GM12878 (cell line): ENCODE data around the gene CBARP. TPM values are rescaled to one million over a fixed set of nuclear protein-coding genes. Genes with fewer than 3 reads are reported as not detected.

Source experiments
- ATAC-seq: fragments of 200-7000 bp; cut with Tn5 transposase; 3 replicates; pipeline ENCODE4 v1.9.1; 2020; ENCODE audit warnings: mild to moderate bottlenecking, moderate library complexity
- BruUV-seq: library from RNA; stranded (reverse); fragments of 400-500 nt; replicated peaks from 2 replicates; lab custom pipeline; 2021; lab: Mats Ljungman, UMichigan
- CTCF ChIA-PET: fragments of 300-600 bp; sonication (Branson Sonifier 250); formaldehyde crosslinking; extraction: SDS; loops from one replicate; lab custom pipeline; 2021; ENCODE audit warnings: inconsistent platforms; lab: Yijun Ruan, JAX
- POLR2A ChIA-PET: fragments of 350-600 bp; formaldehyde crosslinking; extraction: SDS; loops from one replicate; lab custom pipeline; 2021; ENCODE audit warnings: inconsistent platforms; lab: Charles Lee
- RAD21 ChIA-PET: fragments of 300-600 bp; sonication (Branson Sonifier 250); formaldehyde crosslinking; loops from one replicate; lab custom pipeline; 2023; ENCODE audit warnings: antibody characterized with exemption; ENCODE audit not compliant: unreplicated experiment; lab: Charles Lee
- SMC1A ChIA-PET: fragments of 300-600 bp; sonication (Branson Sonifier 250); formaldehyde crosslinking; loops from one replicate; lab custom pipeline; 2023; ENCODE audit not compliant: unreplicated experiment, uncharacterized antibody; lab: Charles Lee
- DNase-seq: peaks from one replicate; pipeline ENCODE4 v3.0.0-alpha.2; 2011; ENCODE audit warnings: low read depth, low spot score
- FAIRE-seq: peaks from 3 replicates; lab custom pipeline; 2011; peaks lifted over from hg19 to GRCh38; lab: Jason Lieb, UNC
- H2AFZ ChIP-seq: 2 replicates; pipeline ENCODE4 v1.6.0; 2011; ENCODE audit warnings: low read depth, low read length, control low read depth; ENCODE audit not compliant: control insufficient read depth
- H3K27ac ChIP-seq: 2 replicates; pipeline ENCODE4 v1.5.1; 2011; ENCODE audit warnings: control low read depth; ENCODE audit not compliant: control insufficient read depth, insufficient read depth
- H3K27me3 ChIP-seq, 2 experiments: replicated peaks in 1 of 2; 2 replicates each; pipeline versions ENCODE4 v1.6.0 to v1.6.1; 2011; ENCODE audit warnings: low read length in 1 of 2; ENCODE audit not compliant: control insufficient read depth in 2 of 2, insufficient read depth in 2 of 2
- H3K36me3 ChIP-seq, 2 experiments: 2 replicates each; pipeline ENCODE4 v1.5.1; 2011; ENCODE audit warnings: low read length in 1 of 2; ENCODE audit not compliant: control insufficient read depth in 2 of 2, insufficient read depth in 2 of 2
- H3K4me1 ChIP-seq: 2 replicates; pipeline ENCODE4 v1.6.1; 2011; ENCODE audit warnings: mild to moderate bottlenecking, low read length, moderate library complexity, mixed read lengths; ENCODE audit not compliant: control insufficient read depth, insufficient read depth
- H3K4me2 ChIP-seq: 2 replicates; pipeline ENCODE4 v1.6.0; 2011; ENCODE audit warnings: control low read depth; ENCODE audit not compliant: control insufficient read depth, insufficient read depth
- H3K4me3 ChIP-seq: fragments of 200-600 bp; sonication (generic); 2 replicates; pipeline ENCODE4 v1.5.1; 2016
- H3K79me2 ChIP-seq: 2 replicates; pipeline ENCODE4 v1.6.0; 2011; ENCODE audit warnings: low read length; ENCODE audit not compliant: control insufficient read depth, insufficient read depth
- H3K9ac ChIP-seq: 2 replicates; pipeline ENCODE4 v1.8.0; 2011; ENCODE audit warnings: low read length, control low read depth, mixed read lengths; ENCODE audit not compliant: control insufficient read depth, insufficient read depth
- H3K9me3 ChIP-seq: replicated peaks from 3 replicates; pipeline ENCODE4 v1.5.1; 2011; ENCODE audit warnings: mild to moderate bottlenecking, low read length; ENCODE audit not compliant: control insufficient read depth, insufficient read depth
- H4K20me1 ChIP-seq: 2 replicates; pipeline ENCODE4 v1.6.0; 2011; ENCODE audit not compliant: control insufficient read depth, insufficient read depth
- DPF2 ChIP-seq: fragments of 450-650 bp; IDR thresholded peaks from 2 replicates; pipeline ENCODE4 v1.6.1; 2017; ENCODE audit warnings: mild to moderate bottlenecking
- HSF1 ChIP-seq: fragments of 150-350 bp; IDR thresholded peaks from 2 replicates; pipeline ENCODE4 v1.6.1; 2014; ENCODE audit warnings: mild to moderate bottlenecking, low read depth, low read length
- PBX3 ChIP-seq: IDR thresholded peaks from 2 replicates; pipeline ENCODE4 v1.6.1; 2011; ENCODE audit warnings: mild to moderate bottlenecking, low read depth, low read length, moderate library complexity; ENCODE audit not compliant: insufficient replicate concordance
- POLR2A ChIP-seq: IDR thresholded peaks from 2 replicates; pipeline ENCODE4 v1.6.1; 2011; ENCODE audit warnings: low read depth, mild to moderate bottlenecking, low read length
- RAD21 ChIP-seq: IDR thresholded peaks from 2 replicates; pipeline ENCODE4 v1.6.1; 2011; ENCODE audit warnings: mild to moderate bottlenecking, low read depth, low read length, moderate library complexity; ENCODE audit not compliant: insufficient read depth
- SMAD5 ChIP-seq: IDR thresholded peaks from 2 replicates; pipeline ENCODE4 v1.6.1; 2016; ENCODE audit warnings: antibody characterized with exemption, low read depth
- whole genome bisulfite sequencing: methylation state at CpG from one replicate; pipeline ENCODE4 v1.1.6; 2016; ENCODE audit warnings: low lambda C conversion rate; ENCODE audit not compliant: insufficient replicate concordance, insufficient coverage; ENCODE audit errors: missing lambda C conversion rate; 5-methylcytosine and 5-hydroxymethylcytosine counted together
- in situ Hi-C: fragments of 300-500 bp; cut with MboI; formaldehyde crosslinking; loops from 9 replicates; pipeline ENCODE4 v1.14.3; 2018; ENCODE audit warnings: mixed read lengths
- intact Hi-C: fragments of 100-400 bp; cut with micrococcal nuclease; formaldehyde crosslinking; loops from one replicate; pipeline ENCODE4 v1.14.2; 2022; ENCODE audit not compliant: unreplicated experiment
- polyA plus RNA-seq, 11 experiments: library from polyadenylated mRNA; depleted of rRNA in 4 of 11; unstranded in 6 of 11; stranded (reverse) in 5 of 11; fragments of >200 nt; fragmentation: Nextera tagmentation in 4 of 11; fragmentation: Illumina TruSeq in 1 of 11; extraction: Ambion mirVana in 4 of 11; extraction: Trizol in 1 of 11; gene quantifications; 1 replicate in 1 of 11; 2 replicates in 10 of 11; pipeline versions ENCODE4 v1.2.1 to v1.2.3, GENCODE V29; 2011 to 2016; ENCODE audit warnings: inconsistent platforms in 2 of 11, missing spikeins in 2 of 11, low read depth in 1 of 11
- total RNA-seq, 4 experiments: library from RNA; depleted of rRNA in 3 of 4; stranded (reverse); fragments of >200 nt in 3 of 4; fragmentation: Illumina TruSeq in 1 of 4; extraction: Trizol in 1 of 4; gene quantifications; 2 replicates each; pipeline versions ENCODE4 v1.2.1 to v1.2.3, GENCODE V29; 2013 to 2021
- TF ChIP-seq, protein P1 (sequence below): IDR thresholded peaks from 2 replicates; pipeline ENCODE4 v1.6.1; 2012; ENCODE audit warnings: low read depth, low read length, improper control_type of control experiment

CBARP gene
- total and polyA plus RNA-seq, 10 of the 15 experiments (the other 5 are each of a cell fraction or from before 2014, with no cell fraction given), result 0.04 to 0.59 (median 0.18) TPM; not detected in 3

GRCh38 chr19:1219786-1220476 is 17.9 kb downstream of the CBARP start:
- TF ChIP-seq PBX3 (no peak), SMAD5 (no peak), RAD21 (no peak), POLR2A (0 out of 2 replicates have a peak, but pooled peaks have one; percentile 11), HSF1 (no peak), DPF2 (no peak)
- TF ChIP-seq, protein P1, sequence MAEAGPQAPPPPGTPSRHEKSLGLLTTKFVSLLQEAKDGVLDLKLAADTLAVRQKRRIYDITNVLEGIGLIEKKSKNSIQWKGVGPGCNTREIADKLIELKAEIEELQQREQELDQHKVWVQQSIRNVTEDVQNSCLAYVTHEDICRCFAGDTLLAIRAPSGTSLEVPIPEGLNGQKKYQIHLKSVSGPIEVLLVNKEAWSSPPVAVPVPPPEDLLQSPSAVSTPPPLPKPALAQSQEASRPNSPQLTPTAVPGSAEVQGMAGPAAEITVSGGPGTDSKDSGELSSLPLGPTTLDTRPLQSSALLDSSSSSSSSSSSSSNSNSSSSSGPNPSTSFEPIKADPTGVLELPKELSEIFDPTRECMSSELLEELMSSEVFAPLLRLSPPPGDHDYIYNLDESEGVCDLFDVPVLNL, result no peak
- no peaks in the 10 kb centered on the region for H4K20me1 ChIP-seq
- intact Hi-C loops, result no loop called here
- no TSS peak for BruUV-seq
- H3K4me1 ChIP-seq, result no peaks in the 10 kb centered on the region
- no peak overlapping the region for H3K4me2 ChIP-seq
- FAIRE-seq (no peak), DNase-seq (no peak), ATAC-seq (no peak)
- no peak overlapping the region for H2AFZ ChIP-seq
- 97% methylated on average over 19 of the region's 19 CpGs for WGBS
- H3K9me3 ChIP-seq, result no peaks in the 10 kb centered on the region
- H3K27me3 ChIP-seq, result no peaks in the 10 kb centered on the region
- RAD21 ChIA-PET, result no interaction called here
- H3K4me3 ChIP-seq, result no peak overlapping the region
- peaks cover 14% of the 10 kb centered on the region for H3K79me2 ChIP-seq
- no peak overlapping the region for H3K27ac ChIP-seq
- CTCF ChIA-PET, result interaction anchor here (1.4 kb wide), 1 partner anchor 24 kb away, joined by 6 read pairs; no protein-coding TSS in a partner anchor
- in situ Hi-C loops, result no loop called here
- POLR2A ChIA-PET, result no interaction called here
- SMC1A ChIA-PET, result no interaction called here
- H3K36me3 ChIP-seq, result peaks cover 7 to 23% of the 10 kb centered on the region in 2 experiments; a peak in 3 of 4 replicates
- no peak overlapping the region for H3K9ac ChIP-seq
